Cardiac septum (tissue), 1 donor: ENCODE measurements around the gene FANCC. TPM values are rescaled to one million over a fixed set of nuclear protein-coding genes. Genes with fewer than 3 reads are reported as not detected.
"Not testable (repeated sequence)": the region's sequence is repeated elsewhere in the genome, so short reads cannot be mapped to it uniquely, and the experiment has no call there.

Experiments used
- DNase-seq: peaks from one replicate; pipeline ENCODE4 v3.0.0-alpha.2; 2020; ENCODE audit warnings: low spot score
- intact Hi-C: fragments of 100-400 bp; cut with DNase I; formaldehyde crosslinking; loops from one replicate; pipeline ENCODE4 v1.14.0; 2022
- total RNA-seq: library from RNA; stranded (reverse); fragmentation: NEBNext Ultra II Directional; extraction: Animal tissue kit (Norgen Biotek cat#: 25700); gene quantifications from one replicate; pipeline ENCODE4 v1.2.1, GENCODE V29; 2021
- donor health status: DM: no; HTN: no; CAD: no.

Gene FANCC
- total RNA-seq, 1 donor from 2014 or later: 4.3 TPM

- intact Hi-C loops: no loop called here
- no peak for DNase-seq
These were observed 15.4 kb upstream of the FANCC start for GRCh38 chr9:95332860-95333259.

- DNase-seq: no peak
- intact Hi-C loops: no loop called here
These were observed 13.4 kb upstream of the FANCC start for GRCh38 chr9:95330720-95331404.

- intact Hi-C loops, DNase-seq: not testable (repeated sequence)
These were observed 11.6 kb upstream of the FANCC start for GRCh38 chr9:95329061-95329460.

- DNase-seq: no peak
- intact Hi-C loops: no loop called here
These were observed 9.8 kb upstream of the FANCC start for GRCh38 chr9:95327239-95327865.

- DNase-seq: no peak
- intact Hi-C loops: no loop called here
These were observed 7.7 kb upstream of the FANCC start for GRCh38 chr9:95325221-95325620.

GRCh38 chr9:95317893-95318211, 343 bp upstream of the FANCC start:
- intact Hi-C loops: loop anchor here (1.0 kb wide), 1 partner anchor 189 kb away; no protein-coding TSS in a partner anchor
- no peak for DNase-seq

GRCh38 chr9:95316794-95317118, 753 bp downstream of the FANCC start:
- intact Hi-C loops: loop anchor here (1.0 kb wide), 1 partner anchor 191 kb away; no protein-coding TSS in a partner anchor
- DNase-seq: no peak

- no peak for DNase-seq
- intact Hi-C loops: no loop called here
These were observed 1.2 kb downstream of the FANCC start for GRCh38 chr9:95316274-95316673.

- DNase-seq: no peak
- intact Hi-C loops: no loop called here
These were observed 2.3 kb downstream of the FANCC start for GRCh38 chr9:95315108-95315746.

GRCh38 chr9:95313010-95313498, 4.5 kb downstream of the FANCC start:
- DNase-seq: no peak
- intact Hi-C loops: no loop called here

- DNase-seq: no peak
- intact Hi-C loops: no loop called here
These were observed 5.5 kb downstream of the FANCC start for GRCh38 chr9:95311961-95312360.

GRCh38 chr9:95307538-95307937, 10.0 kb downstream of the FANCC start:
- intact Hi-C loops: no loop called here

GRCh38 chr9:95306819-95307218, 10.7 kb downstream of the FANCC start:
- intact Hi-C loops: no loop called here
- DNase-seq: no peak

More at GRCh38 chr9:95307538-95307937, 10.0 kb downstream of the FANCC start:
- DNase-seq: no peak

- intact Hi-C loops: no loop called here
- DNase-seq: no peak
These were observed 11.6 kb downstream of the FANCC start for GRCh38 chr9:95305770-95306492.

- intact Hi-C loops: no loop called here
These were observed 15.0 kb downstream of the FANCC start for GRCh38 chr9:95302479-95302878.

GRCh38 chr9:95297760-95298159, 19.7 kb downstream of the FANCC start:
- intact Hi-C loops: no loop called here
- DNase-seq: no peak

More at GRCh38 chr9:95302479-95302878, 15.0 kb downstream of the FANCC start:
- no peak for DNase-seq

- intact Hi-C loops: no loop called here
- DNase-seq: no peak
These were observed 20.2 kb downstream of the FANCC start for GRCh38 chr9:95297316-95297715.

- DNase-seq: no peak
- intact Hi-C loops: no loop called here
These were observed 20.7 kb downstream of the FANCC start for GRCh38 chr9:95296761-95297160.

- DNase-seq, intact Hi-C loops: not testable (repeated sequence)
These were observed 24.2 kb downstream of the FANCC start for GRCh38 chr9:95293296-95293695.

GRCh38 chr9:95292226-95292625, 25.3 kb downstream of the FANCC start:
- DNase-seq: no peak
- intact Hi-C loops: no loop called here
